Gastroesophageal sphincter (tissue), 3 donors: Measurements from ENCODE around the gene PLBD2.

ENCODE experiments used
- EP300 ChIP-seq: sonication (generic); formaldehyde crosslinking; IDR thresholded peaks from one replicate; pipeline ENCODE4 v1.6.1; 2017; ENCODE audit warnings: antibody characterized with exemption, mild to moderate bottlenecking
- POLR2A ChIP-seq, 2 donors: fragments of 450-650 bp; IDR thresholded peaks; one replicate each; pipeline ENCODE4 v1.6.1; 2017; ENCODE audit warnings: antibody characterized with exemption in 2 of 2, mild to moderate bottlenecking in 2 of 2, moderate library complexity in 1 of 2
- TF ChIP-seq, protein P1 (sequence below), 4 experiments: fragments of 200-600 bp in 2 of 4; fragments of 450-650 bp in 2 of 4; sonication (generic) in 1 of 4; IDR thresholded peaks; one replicate each; pipeline ENCODE4 v1.5.1; 2017 to 2019; ENCODE audit warnings: antibody characterized with exemption in 4 of 4, mild to moderate bottlenecking in 2 of 4, moderate library complexity in 2 of 4

DNA sequence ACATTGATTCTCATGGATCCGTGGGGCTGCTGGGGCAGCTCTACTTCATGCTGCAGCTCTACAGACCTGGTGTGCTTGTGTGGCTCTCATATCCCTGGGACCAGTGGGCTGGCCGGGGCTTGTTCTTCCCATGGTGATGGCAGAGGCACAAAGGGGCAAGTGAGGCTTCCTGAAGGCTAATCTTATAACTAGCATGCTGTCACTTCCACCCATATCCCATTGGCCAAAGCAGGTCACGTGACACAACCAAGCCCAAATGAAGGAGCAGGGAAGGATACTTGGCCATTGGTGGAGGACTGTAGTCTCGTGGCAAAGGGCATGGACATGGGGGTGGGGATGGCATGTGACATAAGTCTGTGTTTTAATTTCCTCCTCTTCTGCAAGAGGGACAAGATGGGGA is 9.9 kb downstream of the PLBD2 start:
- TF ChIP-seq POLR2A (IDR thresholded peaks at IDR 0.05) = no peak
- TF ChIP-seq, protein P1, sequence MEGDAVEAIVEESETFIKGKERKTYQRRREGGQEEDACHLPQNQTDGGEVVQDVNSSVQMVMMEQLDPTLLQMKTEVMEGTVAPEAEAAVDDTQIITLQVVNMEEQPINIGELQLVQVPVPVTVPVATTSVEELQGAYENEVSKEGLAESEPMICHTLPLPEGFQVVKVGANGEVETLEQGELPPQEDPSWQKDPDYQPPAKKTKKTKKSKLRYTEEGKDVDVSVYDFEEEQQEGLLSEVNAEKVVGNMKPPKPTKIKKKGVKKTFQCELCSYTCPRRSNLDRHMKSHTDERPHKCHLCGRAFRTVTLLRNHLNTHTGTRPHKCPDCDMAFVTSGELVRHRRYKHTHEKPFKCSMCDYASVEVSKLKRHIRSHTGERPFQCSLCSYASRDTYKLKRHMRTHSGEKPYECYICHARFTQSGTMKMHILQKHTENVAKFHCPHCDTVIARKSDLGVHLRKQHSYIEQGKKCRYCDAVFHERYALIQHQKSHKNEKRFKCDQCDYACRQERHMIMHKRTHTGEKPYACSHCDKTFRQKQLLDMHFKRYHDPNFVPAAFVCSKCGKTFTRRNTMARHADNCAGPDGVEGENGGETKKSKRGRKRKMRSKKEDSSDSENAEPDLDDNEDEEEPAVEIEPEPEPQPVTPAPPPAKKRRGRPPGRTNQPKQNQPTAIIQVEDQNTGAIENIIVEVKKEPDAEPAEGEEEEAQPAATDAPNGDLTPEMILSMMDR (IDR thresholded peaks at IDR 0.05) = no peak
- TF ChIP-seq EP300 = no peak
